CD4-positive, CD25-positive, alpha-beta regulatory T cell (primary cell): ENCODE results near the gene CSF1R. TPM values are rescaled to one million over a fixed set of nuclear protein-coding genes. Genes with fewer than 3 reads are reported as not detected.

Experiments
- ATAC-seq, 2 donors: fragments of 150-1000 bp; cut with Tn5 transposase; one replicate each; pipeline ENCODE4 v1.10.0; 2021; ENCODE audit warnings: low read depth in 2 of 2, moderate number of reproducible peaks in 2 of 2, moderate library complexity in 1 of 2
- DNase-seq, 3 donors: peaks; one replicate each; pipeline versions ENCODE4 v3.0.0 to v3.0.0-alpha.2; 2012 to 2022; ENCODE audit warnings: mixed read lengths in 1 of 3
- H3K27ac ChIP-seq: one replicate; pipeline ENCODE4 v1.7.0; 2013; ENCODE audit warnings: mild to moderate bottlenecking, low read length; ENCODE audit not compliant: insufficient read depth, poor library complexity, severe bottlenecking
- H3K27me3 ChIP-seq: one replicate; pipeline ENCODE4 v1.7.0; 2013; ENCODE audit warnings: low read length; ENCODE audit not compliant: control insufficient read depth, insufficient read depth
- H3K36me3 ChIP-seq: one replicate; pipeline ENCODE4 v1.7.0; 2013; ENCODE audit warnings: mild to moderate bottlenecking, low read length, moderate library complexity; ENCODE audit not compliant: control insufficient read depth, insufficient read depth
- H3K4me1 ChIP-seq: 2 replicates; pipeline ENCODE4 v1.7.0; 2013; ENCODE audit warnings: mild to moderate bottlenecking, low read length; ENCODE audit not compliant: insufficient read depth, control insufficient read depth, poor library complexity, severe bottlenecking
- H3K4me3 ChIP-seq: one replicate; pipeline ENCODE4 v1.7.0; 2013; ENCODE audit warnings: low read depth, mild to moderate bottlenecking, low read length, moderate library complexity
- H3K9me3 ChIP-seq, 2 experiments: 1 replicate in 1 of 2; 2 replicates in 1 of 2; pipeline ENCODE4 v1.7.0; 2013; ENCODE audit warnings: low read length in 2 of 2, mild to moderate bottlenecking in 1 of 2, moderate library complexity in 1 of 2; ENCODE audit not compliant: control insufficient read depth in 2 of 2
- H3K27ac Mint-ChIP-seq, 3 donors: one replicate each; pipeline ENCODE4 v1.8.0; 2020 to 2022; ENCODE audit warnings: mild to moderate bottlenecking in 3 of 3, mixed read lengths in 3 of 3, moderate library complexity in 2 of 3
- H3K27me3 Mint-ChIP-seq: one replicate; pipeline ENCODE4 v1.8.0; 2022; ENCODE audit warnings: mild to moderate bottlenecking, mixed read lengths
- H3K36me3 Mint-ChIP-seq: one replicate; pipeline ENCODE4 v1.8.0; 2020; ENCODE audit warnings: mixed read lengths
- H3K4me1 Mint-ChIP-seq, 4 donors: one replicate each; pipeline ENCODE4 v1.8.0; 2020 to 2022; ENCODE audit warnings: mixed read lengths in 4 of 4, mild to moderate bottlenecking in 1 of 4
- H3K4me3 Mint-ChIP-seq, 4 donors: one replicate each; pipeline ENCODE4 v1.8.0; 2020 to 2022; ENCODE audit warnings: mild to moderate bottlenecking in 4 of 4, mixed read lengths in 4 of 4, moderate library complexity in 3 of 4
- H3K9me3 Mint-ChIP-seq, 7 donors: one replicate each; pipeline ENCODE4 v1.8.0; 2020 to 2022; ENCODE audit warnings: mixed read lengths in 7 of 7, mild to moderate bottlenecking in 3 of 7, moderate library complexity in 2 of 7
- polyA plus RNA-seq, 4 donors: library from polyadenylated mRNA; unstranded; fragments of 300-500 nt; fragmentation: Illumina TruSeq; gene quantifications; one replicate each; pipeline ENCODE4 v1.2.3, GENCODE V29; 2021
- total RNA-seq: library from RNA; stranded (reverse); gene quantifications from one replicate; pipeline ENCODE4 v1.2.3, GENCODE V29; 2022

The CSF1R gene
- total and polyA plus RNA-seq, 5 donors from 2014 or later: 0.60 to 1.2 (median 0.97) TPM; not detected in 1

- no peak overlapping the region for H3K4me3 ChIP-seq
These were observed 3.5 kb downstream of the CSF1R start for GRCh38 chr5:150082889-150083288.

GRCh38 chr5:150082374-150082773 lies 4.0 kb downstream of the CSF1R start:
- Histone ChIP-seq H3K36me3 (no peaks in the 10 kb centered on the region), H3K4me3 (no peak overlapping the region), H3K9me3 (no peaks in the 10 kb centered on the region), H3K4me1 (no peaks in the 10 kb centered on the region), H3K27me3 (peaks cover 2% of the 10 kb centered on the region), H3K27ac (no peak overlapping the region)
- H3K27me3 Mint-ChIP-seq: peaks cover 37% of the 10 kb centered on the region
- DNase-seq (no peak), ATAC-seq (no peak)
- no peak overlapping the region for H3K4me3 Mint-ChIP-seq
- H3K27ac Mint-ChIP-seq: no peak overlapping the region
- H3K36me3 Mint-ChIP-seq: no peaks in the 10 kb centered on the region
- H3K9me3 Mint-ChIP-seq: peaks cover 0 to 4% (median 0%) of the 10 kb centered on the region in 7 donors
- no peaks in the 10 kb centered on the region for H3K4me1 Mint-ChIP-seq

More at GRCh38 chr5:150082889-150083288, 3.5 kb downstream of the CSF1R start:
- H3K9me3 ChIP-seq: no peaks in the 10 kb centered on the region
- Mint-ChIP-seq H3K27ac (no peak overlapping the region), H3K27me3 (peaks cover 38% of the 10 kb centered on the region), H3K4me1 (no peaks in the 10 kb centered on the region), H3K4me3 (no peak overlapping the region), H3K9me3 (peaks cover 0 to 4% (median 0%) of the 10 kb centered on the region in 7 donors), H3K36me3 (no peaks in the 10 kb centered on the region)
- no peaks in the 10 kb centered on the region for H3K36me3 ChIP-seq
- ATAC-seq (no peak), DNase-seq (no peak)
- no peak overlapping the region for H3K27ac ChIP-seq
- H3K27me3 ChIP-seq: peaks cover 2% of the 10 kb centered on the region
- H3K4me1 ChIP-seq: no peaks in the 10 kb centered on the region

- peak; percentile 32 to 43 for ATAC-seq
- Histone ChIP-seq H3K4me3 (no peak overlapping the region), H3K9me3 (no peaks in the 10 kb centered on the region), H3K27me3 (peaks cover 2% of the 10 kb centered on the region), H3K4me1 (no peaks in the 10 kb centered on the region), H3K36me3 (no peaks in the 10 kb centered on the region), H3K27ac (no peak overlapping the region)
- Mint-ChIP-seq H3K27ac (no peak overlapping the region), H3K9me3 (peaks cover 0 to 4% (median 0%) of the 10 kb centered on the region in 7 donors), H3K4me3 (no peak overlapping the region), H3K36me3 (no peaks in the 10 kb centered on the region), H3K4me1 (no peaks in the 10 kb centered on the region), H3K27me3 (peaks cover 37% of the 10 kb centered on the region)
- no peak for DNase-seq
These were observed 4.6 kb downstream of the CSF1R start for GRCh38 chr5:150081541-150082283.

- H3K27ac ChIP-seq: no peak overlapping the region
- H3K4me3 ChIP-seq: no peak overlapping the region
- H3K27me3 ChIP-seq: peaks cover 2% of the 10 kb centered on the region
- Mint-ChIP-seq H3K27me3 (peaks cover 35% of the 10 kb centered on the region), H3K4me1 (no peaks in the 10 kb centered on the region), H3K36me3 (no peaks in the 10 kb centered on the region), H3K27ac (peak overlapping the region in 1 of 3 donors; percentile 53), H3K4me3 (no peak overlapping the region), H3K9me3 (peaks cover 0 to 4% (median 0%) of the 10 kb centered on the region in 7 donors)
- DNase-seq (no peak), ATAC-seq (no peak)
- no peaks in the 10 kb centered on the region for H3K4me1 ChIP-seq
- no peaks in the 10 kb centered on the region for H3K9me3 ChIP-seq
- no peaks in the 10 kb centered on the region for H3K36me3 ChIP-seq
These were observed 5.5 kb downstream of the CSF1R start for GRCh38 chr5:150080696-150081435.

GRCh38 chr5:150079909-150080461 lies 6.4 kb downstream of the CSF1R start:
- Histone ChIP-seq H3K9me3 (no peaks in the 10 kb centered on the region), H3K4me1 (no peaks in the 10 kb centered on the region), H3K4me3 (no peak overlapping the region), H3K36me3 (no peaks in the 10 kb centered on the region), H3K27ac (no peak overlapping the region), H3K27me3 (no peaks in the 10 kb centered on the region)
- ATAC-seq (no peak), DNase-seq (no peak)
- Mint-ChIP-seq H3K4me1 (no peaks in the 10 kb centered on the region), H3K4me3 (no peak overlapping the region), H3K9me3 (peaks cover 0 to 4% (median 0%) of the 10 kb centered on the region in 7 donors), H3K27ac (no peak overlapping the region), H3K36me3 (no peaks in the 10 kb centered on the region), H3K27me3 (peaks cover 26% of the 10 kb centered on the region)

GRCh38 chr5:150078802-150079689 lies 7.3 kb downstream of the CSF1R start:
- no peak overlapping the region for H3K4me3 ChIP-seq
- no peaks in the 10 kb centered on the region for H3K9me3 ChIP-seq
- H3K4me1 Mint-ChIP-seq: no peaks in the 10 kb centered on the region
- no peaks in the 10 kb centered on the region for H3K36me3 ChIP-seq
- H3K4me1 ChIP-seq: no peaks in the 10 kb centered on the region
- H3K36me3 Mint-ChIP-seq: no peaks in the 10 kb centered on the region
- peaks cover 20% of the 10 kb centered on the region for H3K27me3 Mint-ChIP-seq
- no peak overlapping the region for H3K27ac Mint-ChIP-seq
- H3K27me3 ChIP-seq: no peaks in the 10 kb centered on the region
- no peak overlapping the region for H3K27ac ChIP-seq
- ATAC-seq: no peak
- H3K9me3 Mint-ChIP-seq: peaks cover 0 to 4% (median 0%) of the 10 kb centered on the region in 7 donors
- H3K4me3 Mint-ChIP-seq: no peak overlapping the region
- DNase-seq: no peak
